AG04450 (cell line): ENCODE data around the gene TMEM234. TPM values are rescaled to one million over a fixed set of nuclear protein-coding genes. Genes with fewer than 3 reads are reported as not detected.
A peak's percentile ranks its signal among the peaks of the same experiment; 100 is the strongest.

Experiments
- CTCF ChIA-PET: fragments of 300-600, 350-600 bp; formaldehyde crosslinking; extraction: SDS; loops from one replicate; lab custom pipeline; 2022; ENCODE audit warnings: antibody characterized with exemption, inconsistent platforms; lab: Charles Lee
- POLR2A ChIA-PET: fragments of 350-600 bp; formaldehyde crosslinking; extraction: SDS; loops from one replicate; lab custom pipeline; 2021; ENCODE audit warnings: antibody characterized with exemption, inconsistent platforms; lab: Yijun Ruan, JAX
- DNase-seq: peaks from one replicate; pipeline ENCODE4 v3.0.0-alpha.2; 2011; ENCODE audit warnings: low read depth, low spot score
- H3K27ac ChIP-seq: one replicate; pipeline ENCODE4 v1.5.1; 2012; ENCODE audit warnings: low read depth, low read length, control low read depth
- H3K27me3 ChIP-seq: one replicate; pipeline ENCODE4 v1.6.0; 2012; ENCODE audit warnings: low read length; ENCODE audit not compliant: control insufficient read depth, insufficient read depth
- H3K4me3 ChIP-seq: 2 replicates; pipeline ENCODE4 v1.5.1; 2011; ENCODE audit warnings: mild to moderate bottlenecking, low read depth, low read length, control low read depth
- H3K9me3 ChIP-seq: 2 replicates; pipeline ENCODE4 v1.5.1; 2012; ENCODE audit warnings: low read length; ENCODE audit not compliant: control insufficient read depth, insufficient read depth
- polyA plus RNA-seq: library from polyadenylated mRNA; depleted of rRNA; stranded (reverse); fragments of >200 nt; gene quantifications from 2 replicates; pipeline ENCODE4 v1.2.3, GENCODE V29; 2011
- TF ChIP-seq, protein P1 (sequence below): IDR thresholded peaks from 2 replicates; pipeline ENCODE4 v1.5.1; 2011; ENCODE audit warnings: low read depth, low read length, control low read depth, inconsistent platforms

The TMEM234 gene
- polyA plus RNA-seq, 1 experiment = 17.3 TPM

DNA sequence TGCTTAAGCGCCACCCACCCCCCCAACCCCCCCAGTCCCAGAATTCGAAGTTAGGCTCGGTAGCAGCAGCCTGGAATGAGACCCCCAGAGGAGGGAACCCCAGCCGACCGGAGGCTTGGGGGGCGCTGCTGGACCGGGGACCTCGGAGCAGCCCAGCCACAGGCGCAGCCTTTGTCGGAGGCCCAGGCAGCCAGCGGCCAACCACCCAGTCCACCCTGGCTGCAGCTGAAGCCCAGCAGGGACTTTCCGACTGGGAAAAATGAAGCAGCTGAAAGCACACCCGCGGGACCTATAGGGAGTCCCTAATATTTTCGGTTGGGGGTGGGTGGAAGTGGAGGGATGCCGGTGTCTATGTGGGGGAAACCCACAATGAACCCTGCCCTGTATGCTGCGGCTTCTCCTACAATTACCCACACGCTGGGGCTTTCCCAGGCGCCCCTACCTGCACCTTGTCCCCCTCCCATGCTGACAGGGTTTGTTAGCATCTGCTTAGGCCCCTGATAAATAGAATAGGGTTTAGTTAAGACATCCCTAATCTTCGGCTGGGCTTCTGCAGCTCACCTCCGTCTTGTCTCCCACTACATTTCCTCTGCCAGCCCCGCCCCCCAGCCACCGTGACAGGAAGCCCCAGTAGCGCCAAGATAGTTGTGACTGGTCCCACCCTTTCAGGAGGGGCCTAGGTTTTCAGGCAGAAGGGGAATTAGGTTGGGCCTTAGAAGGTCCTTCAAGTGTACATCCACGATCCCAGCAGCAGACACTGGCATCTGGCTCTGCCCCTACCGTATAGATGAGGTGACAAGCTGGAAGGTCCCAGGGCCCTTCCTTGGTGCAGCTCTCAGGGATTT is 20.9 kb downstream of the TMEM234 start:
- peak overlapping the region; percentile 96 for H3K27ac ChIP-seq
- no peak for DNase-seq
- ChIA-PET POLR2A (interaction anchor here (0.5 to 2.5 kb wide), 7 partner anchors 9 to 143 kb away, joined by 3 to 17 read pairs (median 5); partner anchors contain the start of genes KPNA6, MARCKSL1, TMEM39B and TXLNA), CTCF (interaction anchor here (1.9 to 3.1 kb wide), 2 partner anchors 15 to 16 kb away, joined by 4 to 16 read pairs; no protein-coding TSS in a partner anchor)
- H3K9me3 ChIP-seq = no peaks in the 10 kb centered on the region; the same call in 1 of the 2 replicates
- TF ChIP-seq, protein P1, sequence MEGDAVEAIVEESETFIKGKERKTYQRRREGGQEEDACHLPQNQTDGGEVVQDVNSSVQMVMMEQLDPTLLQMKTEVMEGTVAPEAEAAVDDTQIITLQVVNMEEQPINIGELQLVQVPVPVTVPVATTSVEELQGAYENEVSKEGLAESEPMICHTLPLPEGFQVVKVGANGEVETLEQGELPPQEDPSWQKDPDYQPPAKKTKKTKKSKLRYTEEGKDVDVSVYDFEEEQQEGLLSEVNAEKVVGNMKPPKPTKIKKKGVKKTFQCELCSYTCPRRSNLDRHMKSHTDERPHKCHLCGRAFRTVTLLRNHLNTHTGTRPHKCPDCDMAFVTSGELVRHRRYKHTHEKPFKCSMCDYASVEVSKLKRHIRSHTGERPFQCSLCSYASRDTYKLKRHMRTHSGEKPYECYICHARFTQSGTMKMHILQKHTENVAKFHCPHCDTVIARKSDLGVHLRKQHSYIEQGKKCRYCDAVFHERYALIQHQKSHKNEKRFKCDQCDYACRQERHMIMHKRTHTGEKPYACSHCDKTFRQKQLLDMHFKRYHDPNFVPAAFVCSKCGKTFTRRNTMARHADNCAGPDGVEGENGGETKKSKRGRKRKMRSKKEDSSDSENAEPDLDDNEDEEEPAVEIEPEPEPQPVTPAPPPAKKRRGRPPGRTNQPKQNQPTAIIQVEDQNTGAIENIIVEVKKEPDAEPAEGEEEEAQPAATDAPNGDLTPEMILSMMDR = no peak
- H3K4me3 ChIP-seq = peak overlapping the region; percentile 79
- no peaks in the 10 kb centered on the region for H3K27me3 ChIP-seq

- Histone ChIP-seq H3K27me3 (no peaks in the 10 kb centered on the region), H3K9me3 (no peaks in the 10 kb centered on the region), H3K27ac (peak within 1 kb of the TSS; percentile 96), H3K4me3 (peak within 1 kb of the TSS; percentile 79)
- no peak for DNase-seq
- TF ChIP-seq, protein P1 = no peak
- ChIA-PET POLR2A (interaction anchor here (0.5 to 2.5 kb wide), 12 partner anchors 8 to 611 kb away, joined by 3 to 17 read pairs (median 3); partner anchors contain the start of genes BSDC1, KPNA6, MARCKSL1 and TMEM39B), CTCF (interaction anchor here (1.9 to 3.1 kb wide), 2 partner anchors 15 kb away, joined by 4 to 16 read pairs; no protein-coding TSS in a partner anchor)
Measured at GRCh38 chr1:32200226-32201010, 21.7 kb downstream of the TMEM234 start, which contains the start of gene CCDC28B. Gene CCDC28B, plus strand, starts transcription at chr1:32200595. Its CDS starts 1,341 bp downstream, at chr1:32201936.

GRCh38 chr1:32199717-32200072 is 22.5 kb downstream of the TMEM234 start:
- DNase-seq = no peak
- ChIA-PET CTCF (interaction anchor here (1.9 to 3.1 kb wide), 2 partner anchors 14 to 16 kb away, joined by 4 to 16 read pairs; no protein-coding TSS in a partner anchor), POLR2A (interaction anchor here (0.6 to 2.5 kb wide), 4 partner anchors 20 to 136 kb away, joined by 3 to 17 read pairs (median 10); partner anchors contain the start of genes MARCKSL1, TMEM39B and TXLNA)
- peak overlapping the region; percentile 79 for H3K4me3 ChIP-seq
- H3K27me3 ChIP-seq = no peaks in the 10 kb centered on the region
- no peaks in the 10 kb centered on the region for H3K9me3 ChIP-seq
- H3K27ac ChIP-seq = peak overlapping the region; percentile 96
- TF ChIP-seq, protein P1 = no peak

DNA sequence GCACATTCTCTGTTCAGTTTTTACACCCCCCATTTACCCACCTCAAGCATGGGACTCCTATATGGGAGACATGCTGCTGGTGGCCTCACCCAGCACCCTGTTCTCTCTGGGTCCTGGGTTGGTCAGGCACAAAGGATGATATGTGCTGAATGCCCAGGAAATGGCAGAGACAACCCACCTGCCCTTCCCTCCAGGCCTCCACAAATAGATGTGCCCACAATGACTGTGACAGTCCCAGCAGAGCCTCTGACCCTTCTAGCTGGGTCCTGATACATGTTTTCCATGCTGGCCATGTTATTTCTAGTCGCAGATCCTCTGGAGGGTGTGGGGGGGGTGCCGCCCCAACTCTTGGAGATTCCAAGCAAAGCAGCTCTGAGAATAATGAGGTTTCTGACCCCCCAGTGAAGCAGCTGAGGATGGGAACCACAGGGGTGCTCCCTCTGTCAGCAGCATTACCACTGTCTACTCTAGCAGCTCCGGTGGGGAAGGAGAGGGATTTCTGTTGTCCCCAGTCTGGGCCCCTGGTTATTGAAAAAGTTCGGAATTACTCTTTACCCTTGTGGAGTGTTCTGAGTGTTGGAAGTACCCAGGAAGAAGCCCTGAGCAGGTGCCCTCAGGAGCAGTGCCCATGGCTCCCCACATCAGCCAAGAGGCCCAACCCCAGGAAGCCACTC is 23.0 kb downstream of the TMEM234 start:
- CTCF ChIA-PET = interaction anchor here (0.7 to 1.9 kb wide), 2 partner anchors 12 to 14 kb away, joined by 4 read pairs; no protein-coding TSS in a partner anchor
- no peaks in the 10 kb centered on the region for H3K27me3 ChIP-seq
- POLR2A ChIA-PET = interaction anchor here (0.7 to 2.5 kb wide), 2 partner anchors 33 to 137 kb away, joined by 3 to 17 read pairs; partner anchors contain the start of gene MARCKSL1
- H3K27ac ChIP-seq = peak overlapping the region; percentile 96
- peak overlapping the region; percentile 79 for H3K4me3 ChIP-seq
- no peaks in the 10 kb centered on the region for H3K9me3 ChIP-seq
- no peak for DNase-seq
- TF ChIP-seq, protein P1 = no peak
